ENCODE data around the gene PTX4.

GRCh38 chr16:1494711-1495110 is 6.0 kb upstream of the PTX4 start:
- TF ChIP-seq CTCF (conservative IDR thresholded peaks at IDR 0.05; ENCODE audit: low read depth, low read length) = no peak; the same call in 1 of the 2 replicates
- TF ChIP-seq EZH2 (IDR thresholded peaks at IDR 0.05; ENCODE audit: low read length, unreplicated experiment) = no peak
- no peak for TF ChIP-seq EZH2phosphoT487 (IDR thresholded peaks at IDR 0.05; ENCODE audit: borderline replicate concordance, low read length)

All from PC-3 (cell line).